Esophagus muscularis mucosa (tissue), 4 donors: ENCODE data around the gene ENOPH1. TPM values are rescaled to one million over a fixed set of nuclear protein-coding genes. Genes with fewer than 3 reads are reported as not detected.

Source experiments
- DNase-seq: peaks from one replicate; pipeline ENCODE4 v3.0.0-alpha.2; 2017; ENCODE audit errors: extremely low spot score
- H3K27ac ChIP-seq, 4 donors: fragments of 200-600 bp; sonication (generic); replicated peaks in 1 of 4; 1 replicate in 3 of 4; 2 replicates in 1 of 4; pipeline ENCODE4 v1.5.1; 2016 to 2019; ENCODE audit warnings: mild to moderate bottlenecking in 1 of 4
- H3K27me3 ChIP-seq, 4 donors: fragments of 200-600 bp; sonication (generic); one replicate each; pipeline versions ENCODE4 v1.5.1 to v1.6.0; 2016 to 2019
- H3K36me3 ChIP-seq, 4 donors: fragments of 200-600 bp; sonication (generic); one replicate each; pipeline ENCODE4 v1.5.1; 2016 to 2019
- H3K4me1 ChIP-seq, 4 donors: fragments of 200-600 bp; sonication (generic); one replicate each; pipeline ENCODE4 v1.5.1; 2016 to 2019
- H3K4me3 ChIP-seq, 4 donors: fragments of 200-600 bp; sonication (generic); 1 replicate in 2 of 4; 2 replicates in 2 of 4; pipeline ENCODE4 v1.5.1; 2016 to 2019; ENCODE audit warnings: mild to moderate bottlenecking in 4 of 4, moderate library complexity in 1 of 4
- H3K9me3 ChIP-seq, 4 donors: fragments of 200-600 bp; sonication (generic); 1 replicate in 3 of 4; 2 replicates in 1 of 4; pipeline ENCODE4 v1.5.1; 2016 to 2019
- CTCF ChIP-seq, 3 experiments: fragments of 200-600 bp in 2 of 3; fragments of 450-650 bp in 1 of 3; sonication (generic) in 2 of 3; IDR thresholded peaks; one replicate each; pipeline ENCODE4 v1.5.1; 2017 to 2019; ENCODE audit warnings: antibody characterized with exemption in 3 of 3, mild to moderate bottlenecking in 2 of 3, moderate library complexity in 1 of 3
- EP300 ChIP-seq: sonication (generic); formaldehyde crosslinking; IDR thresholded peaks from one replicate; pipeline ENCODE4 v1.6.1; 2017; ENCODE audit warnings: antibody characterized with exemption
- POLR2A ChIP-seq: fragments of 450-650 bp; IDR thresholded peaks from one replicate; pipeline ENCODE4 v1.6.1; 2017; ENCODE audit warnings: antibody characterized with exemption, moderate library complexity, mild to moderate bottlenecking, low read depth
- POLR2AphosphoS5 ChIP-seq, 2 donors: sonication (generic); formaldehyde crosslinking; IDR thresholded peaks; one replicate each; pipeline ENCODE4 v1.6.1; 2017; ENCODE audit warnings: antibody characterized with exemption in 2 of 2
- WGBS: methylation state at CpG from one replicate; pipeline ENCODE4 v1.1.5; 2018; 5-methylcytosine and 5-hydroxymethylcytosine counted together
- intact Hi-C: fragments of 100-400 bp; cut with DNase I; formaldehyde crosslinking; loops from one replicate; pipeline ENCODE4 v1.15.1; 2023
- total RNA-seq, 4 donors: library from RNA; depleted of rRNA; stranded (reverse); fragments of >200 nt; gene quantifications; one replicate each; pipeline versions ENCODE4 v1.1.0 to v1.2.1, GENCODE V29; 2016

The ENOPH1 gene
- total RNA-seq, 4 donors from 2014 or later: 17.4 to 26.4 (median 22.4) TPM

GRCh38 chr4:82496349-82496748 lies 66.0 kb downstream of the ENOPH1 start:
- no peaks in the 10 kb centered on the region for H3K27me3 ChIP-seq
- WGBS: 90% methylated on average over 2 of the region's 2 CpGs

GRCh38 chr4:82499738-82500434 lies 69.5 kb downstream of the ENOPH1 start:
- no peak for DNase-seq
- Histone ChIP-seq H3K4me1 (no peaks in the 10 kb centered on the region), H3K4me3 (no peak overlapping the region), H3K27me3 (peaks cover 0 to 5% (median 0%) of the 10 kb centered on the region in 4 donors), H3K9me3 (no peaks in the 10 kb centered on the region), H3K36me3 (peaks cover 0 to 14% (median 0%) of the 10 kb centered on the region in 4 donors), H3K27ac (no peak overlapping the region)
- intact Hi-C loops: no loop called here
- no peak for TF ChIP-seq POLR2AphosphoS5 (IDR thresholded peaks at IDR 0.05)
- no peak for TF ChIP-seq EP300
- TF ChIP-seq POLR2A: no peak
- TF ChIP-seq CTCF (IDR thresholded peaks at IDR 0.05): no peak
- WGBS: 83% methylated on average over 6 of the region's 6 CpGs

More at GRCh38 chr4:82496349-82496748, 66.0 kb downstream of the ENOPH1 start:
- peaks cover 0 to 20% (median 0%) of the 10 kb centered on the region in 4 donors for H3K36me3 ChIP-seq
- no peak for TF ChIP-seq POLR2AphosphoS5 (IDR thresholded peaks at IDR 0.05)
- no peak for TF ChIP-seq CTCF (IDR thresholded peaks at IDR 0.05)
- no peak for TF ChIP-seq EP300
- no peak for TF ChIP-seq POLR2A
- no peaks in the 10 kb centered on the region for H3K4me1 ChIP-seq
- intact Hi-C loops: no loop called here
- DNase-seq: no peak
- H3K4me3 ChIP-seq: no peak overlapping the region
- no peak overlapping the region for H3K27ac ChIP-seq
- no peaks in the 10 kb centered on the region for H3K9me3 ChIP-seq

GRCh38 chr4:82500435-82501153 lies 70.2 kb downstream of the ENOPH1 start:
- H3K27me3 ChIP-seq: peaks cover 0 to 5% (median 0%) of the 10 kb centered on the region in 4 donors
- WGBS: 65% methylated on average over 5 of the region's 5 CpGs
- no peaks in the 10 kb centered on the region for H3K4me1 ChIP-seq
- no peak overlapping the region for H3K27ac ChIP-seq
- no peak for TF ChIP-seq POLR2AphosphoS5 (IDR thresholded peaks at IDR 0.05)
- H3K36me3 ChIP-seq: peaks cover 0 to 7% (median 0%) of the 10 kb centered on the region in 4 donors
- DNase-seq: no peak
- no peaks in the 10 kb centered on the region for H3K9me3 ChIP-seq
- no peak overlapping the region for H3K4me3 ChIP-seq
- intact Hi-C loops: no loop called here

GRCh38 chr4:82501154-82501442 lies 70.7 kb downstream of the ENOPH1 start:
- DNase-seq: no peak
- H3K36me3 ChIP-seq: peaks cover 0 to 6% (median 0%) of the 10 kb centered on the region in 4 donors
- H3K4me3 ChIP-seq: no peak overlapping the region
- TF ChIP-seq EP300 (no peak), CTCF (IDR thresholded peaks at IDR 0.05) (no peak), POLR2A (no peak), POLR2AphosphoS5 (IDR thresholded peaks at IDR 0.05) (no peak)
- no peaks in the 10 kb centered on the region for H3K4me1 ChIP-seq
- WGBS: 92% methylated on average over 2 of the region's 2 CpGs
- H3K27ac ChIP-seq: no peak overlapping the region
- intact Hi-C loops: no loop called here
- H3K9me3 ChIP-seq: no peaks in the 10 kb centered on the region
- peaks cover 0 to 5% (median 0%) of the 10 kb centered on the region in 4 donors for H3K27me3 ChIP-seq

- no peaks in the 10 kb centered on the region for H3K4me1 ChIP-seq
- H3K36me3 ChIP-seq: peaks cover 0 to 6% (median 0%) of the 10 kb centered on the region in 4 donors
- H3K4me3 ChIP-seq: no peak overlapping the region
- DNase-seq: no peak
- H3K27ac ChIP-seq: no peak overlapping the region
- TF ChIP-seq CTCF (IDR thresholded peaks at IDR 0.05) (no peak), EP300 (no peak), POLR2A (no peak), POLR2AphosphoS5 (IDR thresholded peaks at IDR 0.05) (no peak)
- intact Hi-C loops: no loop called here
- no peaks in the 10 kb centered on the region for H3K9me3 ChIP-seq
- peaks cover 0 to 5% (median 0%) of the 10 kb centered on the region in 4 donors for H3K27me3 ChIP-seq
Observed at GRCh38 chr4:82508011-82508410, 77.6 kb downstream of the ENOPH1 start.
